Neural cell (in vitro differentiated cells): ENCODE data around the gene GRB2. TPM values are rescaled to one million over a fixed set of nuclear protein-coding genes. Genes with fewer than 3 reads are reported as not detected.

Experiments used
- H2AFZ ChIP-seq: fragments of 200-600, 300-800 bp; sonication (generic), shearing (Covaris generic); 2 replicates; pipeline ENCODE4 v1.6.0; 2014; ENCODE audit warnings: low read depth, mild to moderate bottlenecking, antibody characterized with exemption, low read length, moderate library complexity
- H3F3A ChIP-seq: fragments of 200-600 bp; shearing (Covaris generic); 2 replicates; pipeline ENCODE4 v1.6.1; 2016; ENCODE audit warnings: mild to moderate bottlenecking, moderate library complexity, mixed read lengths, antibody characterized with exemption, low read length; ENCODE audit not compliant: insufficient read depth, poor library complexity, severe bottlenecking
- H3K27ac ChIP-seq: fragments of 200-600, 300-800 bp; sonication (generic), shearing (Covaris generic); 2 replicates; pipeline ENCODE4 v1.5.1; 2014; ENCODE audit warnings: mild to moderate bottlenecking, low read length, moderate library complexity
- H3K27me3 ChIP-seq: fragments of 300-800, 200-600 bp; sonication (generic), shearing (Covaris generic); 2 replicates; pipeline ENCODE4 v1.6.0; 2014; ENCODE audit warnings: mild to moderate bottlenecking, low read depth, low read length, moderate library complexity; ENCODE audit not compliant: insufficient read depth
- H3K36me3 ChIP-seq: fragments of 300-800, 200-600 bp; sonication (generic), shearing (Covaris generic); 2 replicates; pipeline ENCODE4 v1.5.1; 2014; ENCODE audit warnings: mild to moderate bottlenecking, antibody characterized with exemption, low read length, moderate library complexity; ENCODE audit not compliant: insufficient read depth
- H3K4me2 ChIP-seq: fragments of 300-800, 200-600 bp; sonication (generic), shearing (Covaris generic); 2 replicates; pipeline ENCODE4 v1.6.0; 2014; ENCODE audit warnings: mild to moderate bottlenecking, low read length
- H3K4me3 ChIP-seq: fragments of 300-800, 200-600 bp; sonication (generic), shearing (Covaris generic); 2 replicates; pipeline ENCODE4 v1.5.1; 2014; ENCODE audit warnings: mild to moderate bottlenecking, low read length, moderate library complexity
- H3K79me2 ChIP-seq: fragments of 200-600 bp; shearing (Covaris generic); replicated peaks from 2 replicates; pipeline ENCODE4 v1.6.0; 2014; ENCODE audit warnings: mild to moderate bottlenecking, low read length, moderate library complexity; ENCODE audit not compliant: insufficient read depth
- H3K9ac ChIP-seq: fragments of 300-800, 200-600 bp; sonication (generic), shearing (Covaris generic); 2 replicates; pipeline ENCODE4 v1.6.1; 2016; ENCODE audit warnings: mild to moderate bottlenecking, low read length, mixed read lengths
- H3K9me2 ChIP-seq: fragments of 200-600 bp; shearing (Covaris generic); 2 replicates; pipeline ENCODE4 v1.6.1; 2016; ENCODE audit warnings: mild to moderate bottlenecking, low read length, mixed read lengths; ENCODE audit not compliant: insufficient read depth
- H3K9me3 ChIP-seq: fragments of 200-600, 300-800 bp; sonication (generic), shearing (Covaris generic); 2 replicates; pipeline ENCODE4 v1.6.1; 2016; ENCODE audit warnings: mild to moderate bottlenecking, mixed run types, low read length, moderate library complexity, mixed read lengths
- H4K20me1 ChIP-seq: fragments of 200-600 bp; shearing (Covaris generic); 2 replicates; pipeline ENCODE4 v1.6.1; 2016; ENCODE audit warnings: mild to moderate bottlenecking, mixed run types; ENCODE audit not compliant: insufficient read depth
- CTCF ChIP-seq: fragments of 450-650 bp; IDR thresholded peaks from 2 replicates; pipeline ENCODE4 v1.5.1; 2014; ENCODE audit warnings: antibody characterized with exemption, mild to moderate bottlenecking, moderate library complexity; ENCODE audit not compliant: poor library complexity, severe bottlenecking
- EP300 ChIP-seq: fragments of 450-650 bp; conservative IDR thresholded peaks from 2 replicates; pipeline ENCODE4 v1.6.1; 2014; ENCODE audit warnings: antibody characterized with exemption, mild to moderate bottlenecking, moderate library complexity; ENCODE audit not compliant: poor library complexity, severe bottlenecking
- EZH2 ChIP-seq: fragments of 200-600, 300-800 bp; shearing (Covaris generic), sonication (generic); IDR thresholded peaks from 2 replicates; pipeline ENCODE4 v1.6.1; 2014; ENCODE audit warnings: antibody characterized with exemption, low read length, borderline replicate concordance, mild to moderate bottlenecking; ENCODE audit not compliant: insufficient read depth, poor library complexity, severe bottlenecking
- MXI1 ChIP-seq: fragments of 450-650 bp; conservative IDR thresholded peaks from 2 replicates; pipeline ENCODE4 v1.6.1; 2014; ENCODE audit warnings: antibody characterized with exemption, mild to moderate bottlenecking; ENCODE audit not compliant: poor library complexity, severe bottlenecking
- POLR2AphosphoS5 ChIP-seq: IDR thresholded peaks from 2 replicates; pipeline ENCODE4 v1.6.1; 2012
- RAD21 ChIP-seq: fragments of 450-650 bp; conservative IDR thresholded peaks from 2 replicates; pipeline ENCODE4 v1.6.1; 2014; ENCODE audit warnings: antibody characterized with exemption, mild to moderate bottlenecking, moderate library complexity
- REST ChIP-seq: IDR thresholded peaks from 2 replicates; pipeline ENCODE4 v1.6.1; 2012; ENCODE audit warnings: borderline replicate concordance
- SMC3 ChIP-seq: fragments of 450-650 bp; conservative IDR thresholded peaks from 2 replicates; pipeline ENCODE4 v1.6.1; 2014; ENCODE audit warnings: antibody characterized with exemption, mild to moderate bottlenecking, moderate library complexity; ENCODE audit not compliant: poor library complexity
- TAF1 ChIP-seq: IDR thresholded peaks from 2 replicates; pipeline ENCODE4 v1.6.1; 2012; ENCODE audit warnings: low read depth
- polyA plus RNA-seq: library from polyadenylated mRNA; depleted of rRNA; stranded (reverse); fragments of >200 nt; gene quantifications from 2 replicates; pipeline ENCODE4 v1.2.3, GENCODE V29; 2014

GRB2 gene
- polyA plus RNA-seq, 1 donor from 2014 or later = 134 TPM

DNA sequence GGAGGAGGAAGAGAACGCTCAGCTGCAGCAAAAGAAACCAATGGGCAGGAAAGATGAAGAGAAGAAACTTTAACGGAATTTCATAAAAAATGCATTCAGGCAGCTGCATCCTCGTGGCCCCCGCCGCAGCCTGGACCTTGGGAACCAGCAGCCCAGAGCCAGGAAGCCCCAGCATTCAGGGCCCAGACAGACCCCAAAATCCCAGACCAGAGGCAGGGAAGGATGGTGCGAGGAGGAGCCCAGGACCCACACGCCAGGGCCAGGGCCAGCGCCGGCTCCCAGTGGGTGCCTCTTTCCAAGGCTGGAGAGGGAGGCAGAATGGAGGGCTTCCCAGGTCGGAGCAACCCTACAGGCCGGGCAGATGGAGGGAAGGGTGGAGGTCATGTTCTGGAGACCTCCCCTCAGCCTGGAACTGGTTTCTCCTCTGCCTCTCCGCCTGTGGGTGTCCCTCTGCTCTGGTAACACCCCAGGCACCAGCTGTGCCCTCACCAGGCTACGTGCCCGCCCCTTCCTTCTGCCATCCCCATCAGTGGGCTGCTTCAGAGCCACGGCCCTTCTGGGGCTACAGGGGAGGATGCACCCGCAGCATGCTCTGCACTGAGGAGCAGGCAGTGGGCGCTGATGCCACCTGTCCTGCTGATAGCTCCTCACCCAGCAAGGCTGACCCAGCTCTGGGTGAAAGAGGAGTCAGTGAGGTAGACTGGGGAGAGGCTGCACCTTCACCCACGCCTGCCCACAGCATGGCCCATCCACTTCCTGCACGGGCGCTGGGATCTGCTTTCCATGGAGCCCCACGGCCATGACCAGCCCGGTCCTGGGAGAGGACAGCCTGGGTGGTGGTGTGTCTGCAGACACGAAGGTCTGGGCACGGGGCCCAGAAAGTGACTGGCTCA is 133.3 kb downstream of the GRB2 start:
- H3K36me3 ChIP-seq = no peaks in the 10 kb centered on the region
- no peaks in the 10 kb centered on the region for H3K27me3 ChIP-seq
- H3K9ac ChIP-seq = peak overlapping the region; percentile 75
- H3K4me3 ChIP-seq = peak overlapping the region; percentile 93
- no peaks in the 10 kb centered on the region for H3K79me2 ChIP-seq
- H3K9me2 ChIP-seq = no peaks in the 10 kb centered on the region
- H3K9me3 ChIP-seq = no peaks in the 10 kb centered on the region
- no peak overlapping the region for H2AFZ ChIP-seq
- TF ChIP-seq EZH2 (no peak), RAD21 (no peak), EP300 (no peak), TAF1 (no peak), SMC3 (no peak), MXI1 (no peak), POLR2AphosphoS5 (no peak)
- H3K27ac ChIP-seq = no peak overlapping the region
- no peaks in the 10 kb centered on the region for H4K20me1 ChIP-seq
- no peaks in the 10 kb centered on the region for H3F3A ChIP-seq
- H3K4me2 ChIP-seq = peak overlapping the region; percentile 53

DNA sequence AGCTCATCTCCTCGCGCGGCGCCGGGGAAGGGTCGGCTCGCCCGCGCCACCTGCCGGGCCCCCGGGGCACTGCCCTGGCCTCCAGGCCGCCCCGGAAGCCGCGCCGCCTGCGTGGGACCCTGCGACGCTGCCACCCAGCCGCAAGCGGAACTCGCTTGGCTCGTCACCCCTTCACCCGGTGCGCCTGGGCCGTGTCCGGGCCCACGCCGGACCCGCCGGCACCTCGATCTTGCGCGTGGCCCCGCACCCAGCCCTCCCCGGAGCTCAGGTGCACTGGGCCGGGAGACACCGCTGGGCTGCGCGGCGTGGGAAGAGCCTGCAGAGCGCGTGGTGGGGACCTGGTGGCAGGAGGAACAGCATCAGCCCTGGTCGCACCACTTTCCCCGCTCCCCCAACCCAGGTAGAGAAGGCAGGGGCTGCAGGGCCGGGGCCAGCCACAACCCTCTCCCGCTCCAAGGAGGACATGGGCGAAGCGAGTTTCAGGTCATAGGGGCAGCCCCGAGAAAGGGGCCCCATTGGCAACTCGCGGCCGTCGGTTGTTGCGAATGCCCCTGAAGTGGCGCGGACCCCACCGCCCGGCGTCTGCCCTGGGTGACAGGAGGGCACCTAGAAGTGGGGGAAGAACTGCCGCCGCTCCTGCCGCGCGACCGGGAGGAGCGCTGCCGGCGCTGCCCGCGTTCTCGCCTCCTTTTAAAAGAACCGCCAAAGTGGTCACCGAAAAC is 134.1 kb downstream of the GRB2 start:
- Histone ChIP-seq H3K79me2 (no peaks in the 10 kb centered on the region), H3K4me2 (peak overlapping the region; percentile 53), H3K9me3 (no peaks in the 10 kb centered on the region), H4K20me1 (no peaks in the 10 kb centered on the region), H3K27me3 (no peaks in the 10 kb centered on the region), H3K9ac (peak overlapping the region; percentile 75), H3F3A (no peaks in the 10 kb centered on the region), H3K27ac (peak overlapping the region; percentile 42), H2AFZ (peak overlapping the region; percentile 49), H3K36me3 (no peaks in the 10 kb centered on the region), H3K9me2 (no peaks in the 10 kb centered on the region), H3K4me3 (peak overlapping the region; percentile 93)
- TF ChIP-seq EP300 (peak; percentile 62), TAF1 (peak; percentile 40), RAD21 (peak; percentile 60), CTCF (peak; percentile 98), SMC3 (peak; percentile 69), REST (no peak), POLR2AphosphoS5 (no peak), MXI1 (peak; percentile 95), EZH2 (no peak)
